CD4-positive, CD25-positive, alpha-beta regulatory T cell (primary cell): ENCODE measurements around the gene PPP2R5A. TPM values are rescaled to one million over a fixed set of nuclear protein-coding genes. Genes with fewer than 3 reads are reported as not detected.

ENCODE experiments used
- ATAC-seq, 2 donors: fragments of 150-1000 bp; cut with Tn5 transposase; one replicate each; pipeline ENCODE4 v1.10.0; 2021; ENCODE audit warnings: low read depth in 2 of 2, moderate number of reproducible peaks in 2 of 2, moderate library complexity in 1 of 2
- DNase-seq, 3 donors: peaks; one replicate each; pipeline versions ENCODE4 v3.0.0 to v3.0.0-alpha.2; 2012 to 2022; ENCODE audit warnings: mixed read lengths in 1 of 3
- H3K27ac ChIP-seq: one replicate; pipeline ENCODE4 v1.7.0; 2013; ENCODE audit warnings: mild to moderate bottlenecking, low read length; ENCODE audit not compliant: insufficient read depth, poor library complexity, severe bottlenecking
- H3K27me3 ChIP-seq: one replicate; pipeline ENCODE4 v1.7.0; 2013; ENCODE audit warnings: low read length; ENCODE audit not compliant: control insufficient read depth, insufficient read depth
- H3K36me3 ChIP-seq: one replicate; pipeline ENCODE4 v1.7.0; 2013; ENCODE audit warnings: mild to moderate bottlenecking, low read length, moderate library complexity; ENCODE audit not compliant: control insufficient read depth, insufficient read depth
- H3K4me1 ChIP-seq: 2 replicates; pipeline ENCODE4 v1.7.0; 2013; ENCODE audit warnings: mild to moderate bottlenecking, low read length; ENCODE audit not compliant: insufficient read depth, control insufficient read depth, poor library complexity, severe bottlenecking
- H3K4me3 ChIP-seq: one replicate; pipeline ENCODE4 v1.7.0; 2013; ENCODE audit warnings: low read depth, mild to moderate bottlenecking, low read length, moderate library complexity
- H3K9me3 ChIP-seq, 2 experiments: 1 replicate in 1 of 2; 2 replicates in 1 of 2; pipeline ENCODE4 v1.7.0; 2013; ENCODE audit warnings: low read length in 2 of 2, mild to moderate bottlenecking in 1 of 2, moderate library complexity in 1 of 2; ENCODE audit not compliant: control insufficient read depth in 2 of 2
- H3K27ac Mint-ChIP-seq, 3 donors: one replicate each; pipeline ENCODE4 v1.8.0; 2020 to 2022; ENCODE audit warnings: mild to moderate bottlenecking in 3 of 3, mixed read lengths in 3 of 3, moderate library complexity in 2 of 3
- H3K27me3 Mint-ChIP-seq: one replicate; pipeline ENCODE4 v1.8.0; 2022; ENCODE audit warnings: mild to moderate bottlenecking, mixed read lengths
- H3K36me3 Mint-ChIP-seq: one replicate; pipeline ENCODE4 v1.8.0; 2020; ENCODE audit warnings: mixed read lengths
- H3K4me1 Mint-ChIP-seq, 4 donors: one replicate each; pipeline ENCODE4 v1.8.0; 2020 to 2022; ENCODE audit warnings: mixed read lengths in 4 of 4, mild to moderate bottlenecking in 1 of 4
- H3K4me3 Mint-ChIP-seq, 4 donors: one replicate each; pipeline ENCODE4 v1.8.0; 2020 to 2022; ENCODE audit warnings: mild to moderate bottlenecking in 4 of 4, mixed read lengths in 4 of 4, moderate library complexity in 3 of 4
- H3K9me3 Mint-ChIP-seq, 7 donors: one replicate each; pipeline ENCODE4 v1.8.0; 2020 to 2022; ENCODE audit warnings: mixed read lengths in 7 of 7, mild to moderate bottlenecking in 3 of 7, moderate library complexity in 2 of 7
- polyA plus RNA-seq, 4 donors: library from polyadenylated mRNA; unstranded; fragments of 300-500 nt; fragmentation: Illumina TruSeq; gene quantifications; one replicate each; pipeline ENCODE4 v1.2.3, GENCODE V29; 2021
- total RNA-seq: library from RNA; stranded (reverse); gene quantifications from one replicate; pipeline ENCODE4 v1.2.3, GENCODE V29; 2022

The PPP2R5A gene
- 64.6 TPM for total RNA-seq
- polyA plus RNA-seq: 10 to 100 TPM; 41.6 to 52.8 (median 46.2) TPM

- H3K27me3 Mint-ChIP-seq: peaks cover 5% of the 10 kb centered on the region
- Histone ChIP-seq H3K4me3 (peak within 1 kb of the TSS; percentile 98), H3K36me3 (no peaks in the 10 kb centered on the region), H3K27ac (peak within 1 kb of the TSS; percentile 97), H3K4me1 (peaks cover 44% of the 10 kb centered on the region), H3K27me3 (no peaks in the 10 kb centered on the region), H3K9me3 (no peaks in the 10 kb centered on the region)
- H3K9me3 Mint-ChIP-seq: no peaks in the 10 kb centered on the region
- peak; percentile 98 to 100 (median 99) for DNase-seq
- H3K36me3 Mint-ChIP-seq: no peaks in the 10 kb centered on the region
- H3K27ac Mint-ChIP-seq: peak within 1 kb of the TSS; percentile 98 to 100 (median 99)
- peaks cover 6 to 41% (median 29%) of the 10 kb centered on the region in 4 donors for H3K4me1 Mint-ChIP-seq
- H3K4me3 Mint-ChIP-seq: peak within 1 kb of the TSS; percentile 96 to 100 (median 98)
- ATAC-seq: peak; percentile 88 to 91
These were observed at the start of gene PPP2R5A for GRCh38 chr1:212284744-212285684. Gene PPP2R5A (plus strand): TSS chr1:212285410. CDS start chr1:212286111, 701 bp downstream.

- Histone ChIP-seq H3K27ac (no peak overlapping the region), H3K9me3 (no peaks in the 10 kb centered on the region), H3K27me3 (no peaks in the 10 kb centered on the region), H3K36me3 (no peaks in the 10 kb centered on the region), H3K4me3 (no peak overlapping the region), H3K4me1 (no peaks in the 10 kb centered on the region)
- no peak overlapping the region for H3K27ac Mint-ChIP-seq
- peaks cover 10% of the 10 kb centered on the region for H3K27me3 Mint-ChIP-seq
- no peaks in the 10 kb centered on the region for H3K36me3 Mint-ChIP-seq
- no peaks in the 10 kb centered on the region for H3K9me3 Mint-ChIP-seq
- ATAC-seq: no peak
- H3K4me1 Mint-ChIP-seq: peaks cover 0 to 6% (median 2%) of the 10 kb centered on the region in 4 donors
- DNase-seq: no peak
- no peak overlapping the region for H3K4me3 Mint-ChIP-seq
These were observed 49.4 kb upstream of the PPP2R5A start for GRCh38 chr1:212235857-212236256.

- no peaks in the 10 kb centered on the region for H3K9me3 Mint-ChIP-seq
- no peaks in the 10 kb centered on the region for H3K4me1 ChIP-seq
- DNase-seq: no peak
- no peaks in the 10 kb centered on the region for H3K36me3 ChIP-seq
- H3K27me3 ChIP-seq: no peaks in the 10 kb centered on the region
- H3K27me3 Mint-ChIP-seq: peaks cover 10% of the 10 kb centered on the region
- H3K4me3 ChIP-seq: no peak overlapping the region
- ATAC-seq: no peak
- no peak overlapping the region for H3K4me3 Mint-ChIP-seq
- H3K27ac Mint-ChIP-seq: no peak overlapping the region
- H3K9me3 ChIP-seq: no peaks in the 10 kb centered on the region
- H3K4me1 Mint-ChIP-seq: peaks cover 0 to 6% (median 2%) of the 10 kb centered on the region in 4 donors
- no peak overlapping the region for H3K27ac ChIP-seq
- no peaks in the 10 kb centered on the region for H3K36me3 Mint-ChIP-seq
These were observed 48.5 kb upstream of the PPP2R5A start for GRCh38 chr1:212236664-212237220.

- no peak for ATAC-seq
- no peaks in the 10 kb centered on the region for H3K4me1 ChIP-seq
- H3K9me3 ChIP-seq: no peaks in the 10 kb centered on the region
- peak in 1 of 3 donors; percentile 23 for DNase-seq
- peaks cover 7% of the 10 kb centered on the region for H3K27me3 Mint-ChIP-seq
- no peak overlapping the region for H3K27ac ChIP-seq
- no peaks in the 10 kb centered on the region for H3K9me3 Mint-ChIP-seq
- H3K4me3 Mint-ChIP-seq: no peak overlapping the region
- H3K4me1 Mint-ChIP-seq: peaks cover 4 to 7% (median 6%) of the 10 kb centered on the region in 4 donors
- no peaks in the 10 kb centered on the region for H3K36me3 ChIP-seq
- H3K36me3 Mint-ChIP-seq: no peaks in the 10 kb centered on the region
- no peaks in the 10 kb centered on the region for H3K27me3 ChIP-seq
- H3K27ac Mint-ChIP-seq: no peak overlapping the region
- H3K4me3 ChIP-seq: no peak overlapping the region
These were observed 47.6 kb upstream of the PPP2R5A start for GRCh38 chr1:212237651-212238050.

GRCh38 chr1:212238552-212238951 is 46.7 kb upstream of the PPP2R5A start:
- H3K27me3 Mint-ChIP-seq: peaks cover 2% of the 10 kb centered on the region
- Histone ChIP-seq H3K36me3 (no peaks in the 10 kb centered on the region), H3K4me1 (no peaks in the 10 kb centered on the region), H3K4me3 (no peak overlapping the region), H3K9me3 (no peaks in the 10 kb centered on the region), H3K27me3 (no peaks in the 10 kb centered on the region), H3K27ac (no peak overlapping the region)
- H3K4me1 Mint-ChIP-seq: peaks cover 2 to 10% (median 6%) of the 10 kb centered on the region in 4 donors
- no peaks in the 10 kb centered on the region for H3K36me3 Mint-ChIP-seq
- H3K27ac Mint-ChIP-seq: no peak overlapping the region
- ATAC-seq: no peak
- DNase-seq: no peak
- H3K9me3 Mint-ChIP-seq: no peaks in the 10 kb centered on the region
- no peak overlapping the region for H3K4me3 Mint-ChIP-seq

- Histone ChIP-seq H3K4me3 (no peak overlapping the region), H3K27ac (no peak overlapping the region), H3K4me1 (no peaks in the 10 kb centered on the region), H3K36me3 (no peaks in the 10 kb centered on the region), H3K27me3 (no peaks in the 10 kb centered on the region), H3K9me3 (no peaks in the 10 kb centered on the region)
- DNase-seq: no peak
- peak overlapping the region in 2 of 3 donors; percentile 3 to 80 for H3K27ac Mint-ChIP-seq
- H3K9me3 Mint-ChIP-seq: no peaks in the 10 kb centered on the region
- H3K36me3 Mint-ChIP-seq: no peaks in the 10 kb centered on the region
- H3K4me3 Mint-ChIP-seq: peak overlapping the region in 1 of 4 donors; percentile 12
- H3K4me1 Mint-ChIP-seq: peaks cover 4 to 26% (median 13%) of the 10 kb centered on the region in 4 donors
- H3K27me3 Mint-ChIP-seq: peaks cover 5% of the 10 kb centered on the region
- no peak for ATAC-seq
These were observed 43.7 kb upstream of the PPP2R5A start for GRCh38 chr1:212241501-212241900.

- no peak overlapping the region for H3K27ac ChIP-seq
- H3K27me3 Mint-ChIP-seq: peaks cover 5% of the 10 kb centered on the region
- H3K4me3 ChIP-seq: no peak overlapping the region
- H3K4me1 Mint-ChIP-seq: peaks cover 4 to 26% (median 13%) of the 10 kb centered on the region in 4 donors
- H3K27ac Mint-ChIP-seq: peak overlapping the region; percentile 3 to 80 (median 67)
- H3K4me3 Mint-ChIP-seq: peak overlapping the region in 2 of 4 donors; percentile 12 to 39
- DNase-seq (no peak), ATAC-seq (no peak)
- H3K36me3 ChIP-seq: no peaks in the 10 kb centered on the region
- no peaks in the 10 kb centered on the region for H3K4me1 ChIP-seq
- no peaks in the 10 kb centered on the region for H3K36me3 Mint-ChIP-seq
- no peaks in the 10 kb centered on the region for H3K9me3 ChIP-seq
- no peaks in the 10 kb centered on the region for H3K27me3 ChIP-seq
- no peaks in the 10 kb centered on the region for H3K9me3 Mint-ChIP-seq
These were observed 43.3 kb upstream of the PPP2R5A start for GRCh38 chr1:212241957-212242287.
